ENCODE measurements around the gene FRMD4A.

DNA sequence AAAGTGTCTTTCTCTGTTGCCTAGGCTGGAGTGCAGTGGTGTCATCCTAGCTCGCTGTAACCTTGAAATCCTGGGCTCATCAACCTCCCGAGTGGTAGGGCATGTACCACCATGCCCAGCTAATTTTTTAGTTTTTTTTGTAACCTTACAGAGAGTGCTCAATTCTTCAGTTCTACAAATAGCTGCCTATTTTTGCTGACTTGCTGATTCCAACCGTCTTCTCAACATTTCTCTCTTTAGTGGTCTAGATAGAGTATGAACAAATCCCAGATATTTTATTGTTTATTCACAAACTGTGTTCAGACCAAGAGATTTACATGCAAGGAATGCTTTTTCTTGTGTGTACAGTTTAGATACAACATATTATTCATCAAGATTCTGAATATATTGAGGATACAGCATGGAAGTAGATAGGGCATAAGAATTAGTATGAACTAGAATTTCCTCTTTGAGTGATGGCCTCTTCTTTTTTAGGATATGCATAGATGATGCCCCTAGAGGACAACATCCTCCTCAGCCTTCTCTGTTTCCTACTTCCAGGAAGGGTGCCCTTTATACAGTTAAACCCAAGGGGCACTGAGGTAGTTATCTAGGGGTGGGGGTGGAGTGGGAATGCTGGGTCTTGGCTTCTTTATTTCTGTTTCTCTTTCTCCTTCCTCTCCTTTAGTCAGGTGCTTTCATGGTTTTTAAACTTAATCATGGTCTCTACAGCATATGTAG lies 717.9 kb downstream of the FRMD4A start:
- TF ChIP-seq POLR2A (IDR thresholded peaks at IDR 0.05), result no peak
- TF ChIP-seq, protein P1, sequence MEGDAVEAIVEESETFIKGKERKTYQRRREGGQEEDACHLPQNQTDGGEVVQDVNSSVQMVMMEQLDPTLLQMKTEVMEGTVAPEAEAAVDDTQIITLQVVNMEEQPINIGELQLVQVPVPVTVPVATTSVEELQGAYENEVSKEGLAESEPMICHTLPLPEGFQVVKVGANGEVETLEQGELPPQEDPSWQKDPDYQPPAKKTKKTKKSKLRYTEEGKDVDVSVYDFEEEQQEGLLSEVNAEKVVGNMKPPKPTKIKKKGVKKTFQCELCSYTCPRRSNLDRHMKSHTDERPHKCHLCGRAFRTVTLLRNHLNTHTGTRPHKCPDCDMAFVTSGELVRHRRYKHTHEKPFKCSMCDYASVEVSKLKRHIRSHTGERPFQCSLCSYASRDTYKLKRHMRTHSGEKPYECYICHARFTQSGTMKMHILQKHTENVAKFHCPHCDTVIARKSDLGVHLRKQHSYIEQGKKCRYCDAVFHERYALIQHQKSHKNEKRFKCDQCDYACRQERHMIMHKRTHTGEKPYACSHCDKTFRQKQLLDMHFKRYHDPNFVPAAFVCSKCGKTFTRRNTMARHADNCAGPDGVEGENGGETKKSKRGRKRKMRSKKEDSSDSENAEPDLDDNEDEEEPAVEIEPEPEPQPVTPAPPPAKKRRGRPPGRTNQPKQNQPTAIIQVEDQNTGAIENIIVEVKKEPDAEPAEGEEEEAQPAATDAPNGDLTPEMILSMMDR (IDR thresholded peaks at IDR 0.05), result no peak

Data from heart left ventricle (tissue), 13 donors.